DMS79 treated with DMSO at 0.1 percent for 48 hours (cell line): ENCODE measurements around the gene GSX1.

ENCODE experiments used
- DNase-seq: peaks from one replicate; lab custom pipeline; 2025; lab: John Stamatoyannopoulos, UW

Gene GSX1

GRCh38 chr13:27834095-27834494 is 41.8 kb downstream of the GSX1 start:
- DNase-seq, result no peak

DNA sequence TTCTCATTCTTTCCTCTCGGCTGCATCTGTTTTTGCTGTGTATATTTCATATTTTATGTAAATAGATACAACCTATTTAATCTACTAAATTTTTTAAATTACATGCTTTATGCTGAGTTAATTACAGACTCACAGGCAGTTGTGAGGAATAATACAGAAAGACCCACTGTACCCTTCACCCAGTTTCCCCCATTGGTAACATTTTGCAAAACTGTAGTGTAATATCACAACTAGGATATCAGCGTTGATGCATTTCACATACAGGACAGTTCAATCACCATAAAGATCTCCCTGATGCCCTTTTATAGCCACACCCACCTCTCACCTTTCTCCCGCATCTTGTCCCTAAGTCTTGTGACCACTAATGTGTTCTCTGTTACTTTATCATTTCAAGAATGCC is 43.5 kb downstream of the GSX1 start:
- no peak for DNase-seq

- DNase-seq, result no peak
Measured at GRCh38 chr13:27839809-27840467, 47.7 kb downstream of the GSX1 start.

DNA sequence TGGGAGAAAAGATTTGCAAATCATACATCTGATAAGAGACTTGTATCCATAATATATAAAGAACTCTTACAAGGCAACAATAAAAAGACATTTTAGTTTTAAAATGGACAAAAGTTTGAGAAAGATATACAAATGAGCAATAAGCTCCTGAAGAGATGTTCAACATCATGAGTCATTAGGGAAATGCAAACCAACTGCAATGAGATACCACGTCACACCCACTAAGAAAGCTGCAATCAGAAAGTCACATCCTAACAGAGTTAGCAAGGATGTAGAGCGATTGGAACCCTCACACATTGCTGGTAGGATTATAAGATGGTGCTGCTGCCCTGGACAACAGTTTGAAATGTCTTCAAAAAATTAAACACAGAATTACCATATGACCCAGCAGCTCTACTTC is 50.3 kb downstream of the GSX1 start:
- no peak for DNase-seq
